ENCODE measurements around the gene RLBP1.

RLBP1 gene

GRCh38 chr15:89177633-89178306 is 43.6 kb downstream of the RLBP1 start:
- peak; percentile 17 for DNase-seq

- DNase-seq, result no peak
Observed at GRCh38 chr15:89177116-89177515, 44.3 kb downstream of the RLBP1 start.

DNA sequence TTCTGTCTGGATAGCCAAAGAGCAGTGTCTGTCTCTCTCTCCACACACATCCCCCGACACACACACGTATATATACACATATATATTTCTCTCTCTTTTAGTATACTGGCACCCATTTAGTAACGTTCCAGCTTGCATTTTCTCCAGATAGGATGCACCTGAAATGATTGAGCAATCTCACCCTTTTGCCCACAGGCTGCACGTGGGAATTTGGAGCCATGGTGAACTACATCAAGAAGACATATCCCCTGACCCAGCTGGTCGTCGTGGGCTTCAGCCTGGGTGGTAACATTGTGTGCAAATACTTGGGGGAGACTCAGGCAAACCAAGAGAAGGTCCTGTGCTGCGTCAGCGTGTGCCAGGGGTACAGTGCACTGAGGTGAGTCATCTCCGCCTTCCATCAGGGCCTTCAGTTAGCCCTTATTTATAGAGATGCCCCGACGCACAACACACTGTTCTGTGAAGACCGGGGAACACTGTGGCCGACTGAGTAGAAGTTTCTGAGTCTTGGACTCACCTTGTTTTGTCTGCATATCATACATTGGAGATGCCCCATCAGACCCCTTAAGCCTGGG is 45.7 kb downstream of the RLBP1 start:
- no peak for DNase-seq

DNA sequence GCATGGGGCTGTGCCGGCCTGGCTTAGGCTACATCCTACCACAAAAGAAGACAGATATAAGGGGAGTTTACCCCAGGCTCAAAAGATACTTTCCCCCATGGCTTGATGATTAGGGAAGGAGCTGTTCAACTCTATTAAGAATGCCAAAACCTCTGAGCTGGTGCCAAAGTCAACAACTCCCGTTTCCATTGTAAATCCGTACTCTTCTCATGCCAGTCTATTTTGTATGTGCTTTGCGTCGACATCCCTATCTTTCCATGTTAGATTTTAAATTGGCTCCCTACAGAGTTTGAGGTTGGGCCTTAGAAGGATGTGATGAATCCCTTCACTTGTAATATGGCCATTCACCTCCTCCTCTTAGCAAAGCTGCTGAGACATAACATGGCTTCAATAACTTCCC is 46.9 kb downstream of the RLBP1 start:
- no peak for DNase-seq

DNA sequence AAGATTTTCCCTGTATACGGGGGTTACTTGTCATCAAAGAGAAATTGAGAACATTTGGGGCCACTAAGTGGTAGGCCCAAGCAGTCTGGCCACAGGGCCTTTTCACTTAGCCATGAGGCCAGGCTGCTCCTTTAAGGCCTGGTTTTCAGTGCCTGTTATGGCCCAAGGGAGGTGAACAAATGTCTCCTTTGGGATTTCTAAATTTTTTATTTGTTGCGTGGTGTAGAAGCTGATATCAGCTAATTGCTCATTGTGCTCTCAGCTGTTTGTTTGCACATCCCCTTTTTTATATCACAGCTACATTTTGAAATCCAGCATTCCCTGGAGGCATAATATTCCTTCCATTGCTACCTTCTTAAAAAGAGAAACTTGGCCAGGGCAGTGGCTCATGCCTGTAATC is 48.5 kb downstream of the RLBP1 start:
- no peak for DNase-seq

DNA sequence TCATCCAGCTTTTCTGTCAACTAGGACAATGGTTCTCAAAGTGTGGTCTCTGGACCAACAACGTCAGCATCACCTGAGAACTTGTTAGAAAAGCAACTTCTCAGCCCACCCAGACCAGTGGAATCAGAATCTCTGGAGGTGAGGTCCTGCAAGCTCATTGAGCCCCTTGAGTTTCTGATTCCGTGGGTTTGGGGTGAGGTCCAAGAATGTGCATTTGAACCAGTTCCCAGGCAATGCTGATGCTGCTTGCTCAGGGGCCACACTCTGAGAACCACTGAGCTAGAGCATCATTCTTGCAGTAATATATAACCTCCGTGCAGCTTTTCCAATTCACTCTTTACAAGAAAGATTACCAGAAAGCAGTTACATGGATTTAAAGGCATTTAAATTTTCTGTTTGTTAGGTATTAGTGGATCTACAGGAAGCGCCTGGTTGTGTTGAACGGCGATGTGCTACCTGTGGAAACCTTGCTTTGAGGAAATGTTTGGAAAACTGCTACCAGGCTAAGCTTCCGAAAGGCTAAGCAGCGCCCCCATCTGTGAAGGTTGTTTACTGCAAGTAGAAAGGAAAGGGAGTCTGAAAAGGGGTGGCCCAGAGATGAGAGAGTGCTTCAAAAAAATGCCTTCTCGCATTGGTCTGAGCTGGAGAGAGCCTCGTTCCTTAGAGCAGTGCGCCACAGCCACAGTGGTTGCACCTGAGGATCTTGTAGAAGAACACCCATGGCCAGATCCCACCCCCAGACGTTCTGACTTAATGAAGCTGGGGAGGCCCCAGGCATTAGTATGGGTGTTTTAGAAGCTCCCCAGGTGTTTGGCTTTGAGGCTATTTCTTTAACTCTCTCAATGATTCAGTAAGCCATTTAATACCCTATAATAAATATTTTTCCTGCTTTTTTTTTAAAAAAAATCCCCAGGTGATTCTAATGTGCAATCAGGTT is 50.0 kb downstream of the RLBP1 start:
- peak; percentile 56 for DNase-seq

DNA sequence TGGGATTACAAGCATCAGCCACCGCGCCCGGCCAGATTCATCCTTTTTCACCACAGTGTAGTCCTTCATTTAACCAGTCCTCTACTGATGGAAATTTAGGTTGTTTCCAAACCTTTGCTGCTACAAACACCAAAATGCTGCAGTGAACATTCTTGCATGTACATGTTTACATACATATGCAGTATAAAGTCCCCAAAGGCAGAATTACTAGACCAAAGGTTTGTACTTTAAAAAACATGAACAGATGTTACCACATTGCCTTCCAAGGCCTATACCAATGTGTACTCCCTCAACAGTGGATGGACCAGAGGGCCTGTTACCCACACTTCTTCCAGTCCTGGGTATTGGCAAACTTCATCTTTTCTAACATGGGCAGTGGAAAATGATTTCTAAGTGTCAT is 51.0 kb downstream of the RLBP1 start:
- DNase-seq, result no peak

GRCh38 chr15:89168316-89168833 is 53.0 kb downstream of the RLBP1 start:
- no peak for DNase-seq

GRCh38 chr15:89167267-89168176 is 53.9 kb downstream of the RLBP1 start:
- DNase-seq, result no peak

DNA sequence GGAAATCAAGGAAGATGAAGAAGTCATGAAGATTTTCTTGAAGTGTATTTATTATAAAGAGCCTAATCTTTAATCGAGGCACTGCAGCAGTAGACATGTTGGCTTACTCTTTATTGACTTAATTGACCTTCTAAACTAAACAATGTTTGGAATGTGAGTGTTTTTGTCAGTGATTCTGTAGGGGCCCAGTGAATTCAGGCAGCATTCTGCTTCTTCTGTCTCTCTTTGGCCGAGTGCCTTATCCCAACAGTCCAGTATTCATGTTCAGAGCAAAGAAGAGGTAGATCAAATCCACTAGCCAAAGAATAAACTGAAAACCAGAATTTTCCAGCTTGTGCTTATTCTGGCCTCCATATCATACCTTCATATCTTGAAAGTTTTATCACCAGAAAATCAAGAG is 55.7 kb downstream of the RLBP1 start:
- no peak for DNase-seq

DNA sequence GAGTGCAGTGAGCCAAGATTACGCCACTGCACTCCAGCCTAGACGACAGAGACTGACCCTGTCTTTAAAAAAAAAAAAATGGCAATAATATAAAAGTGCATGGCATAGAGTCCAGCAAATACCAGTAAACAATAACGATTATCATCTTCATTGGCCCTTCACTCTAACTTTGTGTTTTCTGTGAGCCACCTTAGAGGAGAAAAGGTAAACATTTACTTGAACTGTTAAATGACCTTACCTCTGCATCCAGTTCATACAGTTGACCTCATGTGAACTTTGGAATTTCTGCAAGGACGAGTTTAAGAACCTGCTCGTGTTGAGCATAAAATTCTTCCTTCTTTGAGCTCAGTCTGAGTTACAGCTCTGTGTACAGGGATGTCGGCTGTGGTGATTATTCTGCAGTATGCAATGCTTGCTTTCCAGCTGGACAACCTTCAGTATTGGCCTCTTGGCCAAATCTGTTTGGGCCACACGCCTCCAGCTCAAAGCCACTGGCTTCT is 56.6 kb downstream of the RLBP1 start:
- DNase-seq, result no peak

DNA sequence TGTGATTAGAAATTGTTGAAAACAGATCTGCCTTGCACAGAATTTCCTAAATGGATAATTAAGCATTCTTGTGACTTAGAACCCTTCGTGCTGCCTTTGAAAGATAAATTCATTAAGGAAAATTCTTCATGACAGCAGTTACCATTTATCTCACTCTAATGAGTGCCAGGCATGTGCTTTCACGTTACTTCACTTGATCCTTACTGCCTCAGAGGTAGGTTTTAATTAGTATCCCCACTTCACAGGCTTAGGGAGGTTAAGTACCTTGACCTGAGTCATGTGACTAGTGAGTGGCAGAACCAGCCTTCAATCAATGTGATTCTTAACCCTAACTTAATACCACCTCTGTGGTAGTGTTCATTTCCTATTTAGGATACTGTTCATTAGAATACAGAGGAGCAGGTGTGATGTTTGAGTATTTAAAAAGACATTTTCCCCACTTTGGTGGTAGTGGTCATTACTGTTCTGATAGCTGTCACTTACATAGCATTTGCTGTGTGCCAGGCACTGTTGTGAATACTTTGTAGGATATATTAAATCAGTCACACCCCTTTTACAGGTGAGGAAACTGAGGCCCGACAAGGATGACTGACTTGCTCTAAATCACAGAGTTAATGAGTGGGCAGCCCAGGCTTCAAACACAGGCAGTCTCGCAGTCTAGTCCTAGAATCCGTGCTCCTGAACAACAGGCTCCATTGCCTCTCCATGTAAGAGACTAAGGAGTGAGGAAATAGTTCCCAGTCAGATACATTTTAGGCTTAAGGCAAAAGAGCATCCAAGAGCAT is 57.9 kb downstream of the RLBP1 start:
- DNase-seq, result no peak

GRCh38 chr15:89161666-89162065 is 59.7 kb downstream of the RLBP1 start:
- no peak for DNase-seq
